ENCODE results near the gene ELMO1.

The ELMO1 gene

DNA sequence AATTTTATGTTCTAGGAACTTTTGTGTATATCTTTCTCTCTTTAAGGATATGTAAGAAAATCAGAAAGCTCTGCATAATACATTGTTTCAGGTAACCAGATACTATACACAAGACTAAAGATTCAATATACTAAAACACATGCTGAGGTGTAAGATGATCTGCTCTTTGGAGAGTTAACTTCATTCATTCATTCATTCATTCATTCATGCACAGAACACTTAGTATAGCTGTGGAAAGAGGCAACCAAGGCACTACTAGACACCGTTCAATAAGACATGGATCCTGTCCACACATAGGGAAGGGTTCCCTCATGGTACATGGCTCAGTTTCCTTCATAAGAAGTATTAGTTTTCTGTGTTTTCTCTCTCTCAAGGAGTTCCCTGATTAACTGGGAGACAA is 516.8 kb downstream of the ELMO1 start:
- Histone ChIP-seq H3K27me3 (ENCODE audit: control insufficient read depth, insufficient read depth, low read length) (no peaks in the 10 kb centered on the region), H3K27ac (no peak overlapping the region), H3K4me1 (no peaks in the 10 kb centered on the region), H3K9me3 (ENCODE audit: control insufficient read depth, low read length) (peaks cover 3% of the 10 kb centered on the region), H2AFZ (no peak overlapping the region), H3K79me2 (no peaks in the 10 kb centered on the region), H3K4me2 (ENCODE audit: low read length) (no peak overlapping the region), H3K36me3 (ENCODE audit: control insufficient read depth, insufficient read depth, low read length) (no peaks in the 10 kb centered on the region), H3K4me3 (ENCODE audit: low read depth, low read length) (no peak overlapping the region), H3K9ac (no peak overlapping the region)
- TF ChIP-seq, protein P1, sequence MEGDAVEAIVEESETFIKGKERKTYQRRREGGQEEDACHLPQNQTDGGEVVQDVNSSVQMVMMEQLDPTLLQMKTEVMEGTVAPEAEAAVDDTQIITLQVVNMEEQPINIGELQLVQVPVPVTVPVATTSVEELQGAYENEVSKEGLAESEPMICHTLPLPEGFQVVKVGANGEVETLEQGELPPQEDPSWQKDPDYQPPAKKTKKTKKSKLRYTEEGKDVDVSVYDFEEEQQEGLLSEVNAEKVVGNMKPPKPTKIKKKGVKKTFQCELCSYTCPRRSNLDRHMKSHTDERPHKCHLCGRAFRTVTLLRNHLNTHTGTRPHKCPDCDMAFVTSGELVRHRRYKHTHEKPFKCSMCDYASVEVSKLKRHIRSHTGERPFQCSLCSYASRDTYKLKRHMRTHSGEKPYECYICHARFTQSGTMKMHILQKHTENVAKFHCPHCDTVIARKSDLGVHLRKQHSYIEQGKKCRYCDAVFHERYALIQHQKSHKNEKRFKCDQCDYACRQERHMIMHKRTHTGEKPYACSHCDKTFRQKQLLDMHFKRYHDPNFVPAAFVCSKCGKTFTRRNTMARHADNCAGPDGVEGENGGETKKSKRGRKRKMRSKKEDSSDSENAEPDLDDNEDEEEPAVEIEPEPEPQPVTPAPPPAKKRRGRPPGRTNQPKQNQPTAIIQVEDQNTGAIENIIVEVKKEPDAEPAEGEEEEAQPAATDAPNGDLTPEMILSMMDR (IDR thresholded peaks at IDR 0.05): no peak

DNA sequence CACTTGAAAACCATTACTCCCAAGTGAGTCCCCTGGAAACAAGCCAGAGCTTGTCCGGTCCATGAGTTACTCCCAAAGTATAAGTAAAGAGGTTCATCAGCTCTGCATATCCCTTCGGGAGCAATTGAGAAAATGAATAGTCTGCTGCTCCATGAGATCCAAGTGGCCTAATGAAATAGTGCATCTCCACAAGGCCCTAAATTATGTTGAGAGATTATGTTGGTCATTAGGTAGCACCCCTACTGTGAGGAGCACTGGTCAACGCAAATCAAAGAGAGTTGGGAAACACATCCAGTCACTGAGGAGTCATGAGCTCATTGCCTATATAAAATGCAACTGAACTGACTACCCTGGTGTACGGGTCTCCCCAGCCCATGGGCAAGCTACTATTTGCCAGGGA is 518.9 kb downstream of the ELMO1 start:
- Histone ChIP-seq H3K36me3 (ENCODE audit: control insufficient read depth, insufficient read depth, low read length) (no peaks in the 10 kb centered on the region), H3K27me3 (ENCODE audit: control insufficient read depth, insufficient read depth, low read length) (no peaks in the 10 kb centered on the region), H3K4me1 (no peaks in the 10 kb centered on the region), H2AFZ (no peak overlapping the region), H3K9ac (no peak overlapping the region), H3K79me2 (no peaks in the 10 kb centered on the region), H3K4me2 (ENCODE audit: low read length) (no peak overlapping the region), H3K27ac (no peak overlapping the region), H3K9me3 (ENCODE audit: control insufficient read depth, low read length) (peaks cover 3% of the 10 kb centered on the region), H3K4me3 (ENCODE audit: low read depth, low read length) (no peak overlapping the region)
- TF ChIP-seq, protein P1 (IDR thresholded peaks at IDR 0.05): no peak

DNA sequence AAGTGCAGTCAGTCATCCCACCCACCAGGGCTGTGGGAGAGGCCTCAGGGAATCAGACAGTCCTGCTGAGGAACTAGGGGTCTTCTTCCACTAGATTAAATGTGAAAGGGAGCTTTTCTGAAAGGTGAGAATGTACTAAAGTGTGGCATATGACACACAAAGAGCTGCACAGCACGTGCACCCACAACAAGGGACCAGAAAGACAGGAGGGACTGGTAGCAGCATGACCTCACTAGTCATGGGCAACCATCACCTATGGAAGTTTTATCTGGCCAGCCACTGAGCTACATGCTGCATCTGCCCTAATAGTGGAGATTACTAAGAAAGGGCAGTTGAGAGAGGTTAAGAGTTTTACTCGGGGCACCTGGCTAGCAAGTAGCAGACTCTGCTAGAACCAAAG is 519.9 kb downstream of the ELMO1 start:
- Histone ChIP-seq H3K79me2 (no peaks in the 10 kb centered on the region), H3K36me3 (ENCODE audit: control insufficient read depth, insufficient read depth, low read length) (no peaks in the 10 kb centered on the region), H3K27ac (no peak overlapping the region), H3K9ac (no peak overlapping the region), H3K4me3 (ENCODE audit: low read depth, low read length) (no peak overlapping the region), H3K27me3 (ENCODE audit: control insufficient read depth, insufficient read depth, low read length) (no peaks in the 10 kb centered on the region), H3K4me2 (ENCODE audit: low read length) (no peak overlapping the region), H2AFZ (no peak overlapping the region), H3K9me3 (ENCODE audit: control insufficient read depth, low read length) (no peaks in the 10 kb centered on the region), H3K4me1 (no peaks in the 10 kb centered on the region)
- TF ChIP-seq, protein P1 (IDR thresholded peaks at IDR 0.05): no peak

DNA sequence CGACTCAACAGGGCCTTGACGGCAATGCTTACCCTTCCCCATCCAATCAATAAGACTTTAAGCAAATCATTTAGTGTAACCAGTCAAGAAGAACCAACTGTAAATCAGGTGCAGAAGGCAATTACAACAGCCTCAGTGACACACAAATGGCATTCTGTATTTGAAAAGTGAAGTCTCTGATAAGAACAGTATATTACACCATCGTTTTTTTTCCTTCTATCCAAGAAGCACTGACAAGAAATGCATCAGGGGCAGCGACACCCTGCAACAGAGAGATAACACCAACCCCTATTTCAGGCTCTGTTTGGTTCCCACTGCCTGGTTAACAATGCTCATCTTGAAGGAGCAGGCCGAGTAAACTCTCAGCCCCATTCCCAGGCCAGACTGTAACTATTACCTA is 520.4 kb downstream of the ELMO1 start:
- H3K9me3 ChIP-seq (ENCODE audit: control insufficient read depth, low read length): no peaks in the 10 kb centered on the region
- no peak overlapping the region for H3K4me3 ChIP-seq (ENCODE audit: low read depth, low read length)
- H3K4me2 ChIP-seq (ENCODE audit: low read length): no peak overlapping the region
- H3K9ac ChIP-seq: no peak overlapping the region
- no peaks in the 10 kb centered on the region for H3K27me3 ChIP-seq (ENCODE audit: control insufficient read depth, insufficient read depth, low read length)
- H2AFZ ChIP-seq: no peak overlapping the region
- H3K79me2 ChIP-seq: no peaks in the 10 kb centered on the region
- no peak overlapping the region for H3K27ac ChIP-seq
- no peaks in the 10 kb centered on the region for H3K4me1 ChIP-seq
- TF ChIP-seq, protein P1 (IDR thresholded peaks at IDR 0.05): no peak
- no peaks in the 10 kb centered on the region for H3K36me3 ChIP-seq (ENCODE audit: control insufficient read depth, insufficient read depth, low read length)

DNA sequence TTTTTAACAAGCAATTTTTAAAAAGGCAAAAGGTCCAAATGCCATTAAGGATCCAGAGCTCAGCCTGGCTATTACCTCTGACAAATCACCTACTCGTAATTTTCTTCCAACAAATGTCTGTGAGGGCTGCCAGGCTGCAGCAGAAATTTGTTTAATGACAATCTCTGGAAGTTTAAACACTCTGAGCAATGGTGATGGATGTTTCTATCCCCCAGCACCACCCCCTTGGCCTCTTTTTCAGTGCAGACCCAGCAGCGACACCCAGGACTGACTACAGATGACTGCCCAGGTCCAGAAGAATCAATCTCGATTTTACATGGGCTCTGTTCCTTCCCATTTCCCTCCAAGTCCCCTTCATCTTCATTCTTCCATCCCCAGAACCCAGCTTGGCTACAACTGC is 523.0 kb downstream of the ELMO1 start:
- Histone ChIP-seq H2AFZ (no peak overlapping the region), H3K27me3 (ENCODE audit: control insufficient read depth, insufficient read depth, low read length) (no peaks in the 10 kb centered on the region), H3K4me1 (no peaks in the 10 kb centered on the region), H3K36me3 (ENCODE audit: control insufficient read depth, insufficient read depth, low read length) (no peaks in the 10 kb centered on the region), H3K4me2 (ENCODE audit: low read length) (no peak overlapping the region), H3K79me2 (no peaks in the 10 kb centered on the region), H3K9ac (no peak overlapping the region), H3K4me3 (ENCODE audit: low read depth, low read length) (no peak overlapping the region), H3K9me3 (ENCODE audit: control insufficient read depth, low read length) (no peaks in the 10 kb centered on the region), H3K27ac (no peak overlapping the region)
- TF ChIP-seq, protein P1 (IDR thresholded peaks at IDR 0.05): no peak
